Epithelial cell of proximal tubule (primary cell): ENCODE results near the gene QSOX2. TPM values are rescaled to one million over a fixed set of nuclear protein-coding genes. Genes with fewer than 3 reads are reported as not detected.

ENCODE experiments used
- DNase-seq: peaks from one replicate; pipeline ENCODE4 v3.0.0-alpha.2; 2011; ENCODE audit warnings: low read depth
- H3K4me3 ChIP-seq: 2 replicates; pipeline ENCODE4 v1.5.1; 2011; ENCODE audit warnings: low read depth, mild to moderate bottlenecking, low read length
- total RNA-seq: library from RNA; depleted of rRNA; stranded (reverse); fragments of >200 nt; gene quantifications from 2 replicates; pipeline ENCODE4 v1.2.3, GENCODE V29; 2015
- TF ChIP-seq, protein P1 (sequence below): conservative IDR thresholded peaks from 2 replicates; pipeline ENCODE4 v1.5.1; 2012; ENCODE audit warnings: low read depth, mild to moderate bottlenecking, low read length

The QSOX2 gene
- total RNA-seq, 1 donor from 2014 or later, result 17.8 TPM

DNA sequence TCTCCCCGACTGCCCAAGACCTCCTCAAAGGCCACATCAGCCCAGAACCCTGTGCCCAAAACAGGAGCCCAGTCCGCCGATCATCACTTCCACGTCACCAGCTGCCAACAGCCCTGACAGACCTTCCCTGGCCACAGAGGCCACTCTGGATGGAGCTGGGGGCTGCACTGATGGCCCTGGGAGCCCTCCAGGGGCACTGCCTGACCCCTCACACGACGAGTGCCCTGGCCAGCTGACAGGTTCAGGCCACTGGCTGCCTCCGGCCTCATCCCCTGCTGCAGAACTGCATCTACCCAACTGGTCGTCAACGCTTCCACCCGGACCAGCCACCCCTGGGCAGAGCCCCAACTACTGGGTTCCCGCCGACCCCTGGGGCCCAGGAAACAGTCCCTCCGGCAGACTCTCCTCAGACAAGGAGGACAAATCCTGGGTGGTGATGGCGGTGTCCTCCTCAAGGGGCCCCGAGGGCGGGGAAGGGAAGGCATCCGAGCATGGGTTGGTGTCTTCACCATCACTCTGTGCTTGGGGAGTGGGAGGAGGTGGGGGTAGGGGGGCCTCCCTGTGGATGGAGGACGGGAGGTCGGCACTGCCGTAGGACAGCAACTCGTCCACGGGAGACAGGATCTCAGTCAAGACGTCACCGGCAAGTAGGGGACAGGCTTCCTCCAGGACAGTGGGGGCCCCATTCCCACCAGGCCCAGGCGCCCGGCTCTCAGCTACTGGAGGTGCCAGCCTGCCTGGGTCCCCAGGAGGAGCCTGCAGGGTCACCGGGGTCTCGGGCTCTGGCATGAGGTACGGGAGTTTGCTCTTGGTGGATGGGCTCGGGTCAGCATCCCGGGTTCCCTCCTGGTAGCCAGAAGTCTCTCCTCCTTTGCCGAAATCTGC lies 7.9 kb upstream of the QSOX2 start:
- TF ChIP-seq, protein P1, sequence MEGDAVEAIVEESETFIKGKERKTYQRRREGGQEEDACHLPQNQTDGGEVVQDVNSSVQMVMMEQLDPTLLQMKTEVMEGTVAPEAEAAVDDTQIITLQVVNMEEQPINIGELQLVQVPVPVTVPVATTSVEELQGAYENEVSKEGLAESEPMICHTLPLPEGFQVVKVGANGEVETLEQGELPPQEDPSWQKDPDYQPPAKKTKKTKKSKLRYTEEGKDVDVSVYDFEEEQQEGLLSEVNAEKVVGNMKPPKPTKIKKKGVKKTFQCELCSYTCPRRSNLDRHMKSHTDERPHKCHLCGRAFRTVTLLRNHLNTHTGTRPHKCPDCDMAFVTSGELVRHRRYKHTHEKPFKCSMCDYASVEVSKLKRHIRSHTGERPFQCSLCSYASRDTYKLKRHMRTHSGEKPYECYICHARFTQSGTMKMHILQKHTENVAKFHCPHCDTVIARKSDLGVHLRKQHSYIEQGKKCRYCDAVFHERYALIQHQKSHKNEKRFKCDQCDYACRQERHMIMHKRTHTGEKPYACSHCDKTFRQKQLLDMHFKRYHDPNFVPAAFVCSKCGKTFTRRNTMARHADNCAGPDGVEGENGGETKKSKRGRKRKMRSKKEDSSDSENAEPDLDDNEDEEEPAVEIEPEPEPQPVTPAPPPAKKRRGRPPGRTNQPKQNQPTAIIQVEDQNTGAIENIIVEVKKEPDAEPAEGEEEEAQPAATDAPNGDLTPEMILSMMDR, result no peak
- DNase-seq, result no peak
- no peak overlapping the region for H3K4me3 ChIP-seq

- no peak overlapping the region for H3K4me3 ChIP-seq
- TF ChIP-seq, protein P1, result no peak
- DNase-seq, result no peak
Observed at GRCh38 chr9:136252846-136253245, 7.2 kb upstream of the QSOX2 start.

GRCh38 chr9:136252281-136252680 lies 6.7 kb upstream of the QSOX2 start:
- TF ChIP-seq, protein P1, result no peak
- DNase-seq, result no peak
- no peak overlapping the region for H3K4me3 ChIP-seq

DNA sequence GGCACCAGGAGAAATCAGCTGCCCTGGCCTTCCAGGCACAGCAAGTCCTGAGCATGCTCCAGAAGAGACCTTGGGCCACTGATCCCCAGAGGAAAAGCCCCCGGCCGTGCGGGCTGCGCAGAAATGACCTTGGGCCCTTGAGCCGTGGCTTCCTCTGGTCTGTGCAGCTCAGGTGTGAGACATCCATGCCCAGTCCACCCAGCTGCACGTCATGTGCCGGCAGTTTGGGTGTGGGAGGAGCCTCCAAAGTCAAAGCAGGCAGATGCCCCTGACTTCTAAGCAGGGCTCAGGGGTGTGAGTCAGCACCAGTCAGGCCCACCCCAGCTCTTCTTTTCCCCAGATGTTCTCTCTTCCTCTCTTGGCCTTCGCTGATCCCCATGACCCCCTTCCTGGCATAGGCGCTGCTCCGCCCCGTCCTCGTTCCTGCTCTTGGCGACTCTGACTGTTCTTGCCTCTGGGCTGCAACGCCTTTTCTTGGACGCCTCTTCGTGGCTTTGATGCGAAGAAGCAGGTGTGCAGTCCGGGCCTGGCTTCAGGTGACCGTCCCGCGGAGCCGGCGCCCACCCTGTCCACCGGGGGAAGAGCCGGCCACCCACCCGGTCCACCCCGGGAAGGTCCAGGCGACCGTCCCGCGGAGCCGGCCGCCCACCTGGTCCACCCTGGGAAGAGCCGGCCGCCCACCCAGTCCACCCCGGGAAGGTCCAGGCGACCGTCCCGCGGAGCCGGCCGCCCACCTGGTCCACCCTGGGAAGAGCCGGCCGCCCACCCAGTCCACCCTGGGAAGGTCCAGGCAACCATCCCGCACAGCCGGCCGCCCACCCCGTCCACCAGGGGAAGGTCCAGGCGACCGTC lies 5.9 kb upstream of the QSOX2 start:
- DNase-seq, result no peak

DNA sequence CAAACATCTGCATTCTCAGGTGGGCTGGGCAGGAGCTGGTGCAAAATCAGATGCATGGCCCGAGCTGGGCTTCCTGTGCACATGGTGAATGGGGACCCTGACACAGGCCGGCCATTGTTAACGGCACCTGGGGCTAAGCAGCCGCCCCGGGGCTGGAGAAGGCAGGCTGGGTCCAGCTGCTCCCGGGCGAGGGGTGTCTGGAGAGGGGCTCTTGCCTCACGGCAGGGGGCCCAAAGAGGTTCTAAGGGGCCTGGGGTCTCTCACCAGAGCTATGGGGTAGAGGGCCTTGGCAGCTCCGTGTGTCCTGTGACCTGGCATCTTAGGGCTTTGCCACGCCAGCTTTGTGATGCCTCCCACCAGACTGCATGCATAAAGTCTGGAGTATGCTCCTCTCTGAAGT lies 5.1 kb upstream of the QSOX2 start:
- H3K4me3 ChIP-seq, result no peak overlapping the region
- TF ChIP-seq, protein P1, result no peak
- DNase-seq, result no peak

More for the DNA sequence above, 5.9 kb upstream of the QSOX2 start:
- TF ChIP-seq, protein P1, result no peak
- H3K4me3 ChIP-seq, result no peak overlapping the region

- DNase-seq, result no peak
- TF ChIP-seq, protein P1, result no peak
- no peak overlapping the region for H3K4me3 ChIP-seq
Observed at GRCh38 chr9:136249877-136250559, 4.4 kb upstream of the QSOX2 start.
